AG04450 (cell line): ENCODE data around the gene UNC5C. TPM values are rescaled to one million over a fixed set of nuclear protein-coding genes. Genes with fewer than 3 reads are reported as not detected.

Source experiments
- CTCF ChIA-PET: fragments of 300-600, 350-600 bp; formaldehyde crosslinking; extraction: SDS; loops from one replicate; lab custom pipeline; 2022; ENCODE audit warnings: antibody characterized with exemption, inconsistent platforms; lab: Charles Lee
- POLR2A ChIA-PET: fragments of 350-600 bp; formaldehyde crosslinking; extraction: SDS; loops from one replicate; lab custom pipeline; 2021; ENCODE audit warnings: antibody characterized with exemption, inconsistent platforms; lab: Yijun Ruan, JAX
- DNase-seq: peaks from one replicate; pipeline ENCODE4 v3.0.0-alpha.2; 2011; ENCODE audit warnings: low read depth, low spot score
- H3K27ac ChIP-seq: one replicate; pipeline ENCODE4 v1.5.1; 2012; ENCODE audit warnings: low read depth, low read length, control low read depth
- H3K27me3 ChIP-seq: one replicate; pipeline ENCODE4 v1.6.0; 2012; ENCODE audit warnings: low read length; ENCODE audit not compliant: control insufficient read depth, insufficient read depth
- H3K4me3 ChIP-seq: 2 replicates; pipeline ENCODE4 v1.5.1; 2011; ENCODE audit warnings: mild to moderate bottlenecking, low read depth, low read length, control low read depth
- H3K9me3 ChIP-seq: 2 replicates; pipeline ENCODE4 v1.5.1; 2012; ENCODE audit warnings: low read length; ENCODE audit not compliant: control insufficient read depth, insufficient read depth
- CTCF ChIP-seq: IDR thresholded peaks from 2 replicates; pipeline ENCODE4 v1.5.1; 2011; ENCODE audit warnings: low read depth, low read length, control low read depth, inconsistent platforms
- polyA plus RNA-seq: library from polyadenylated mRNA; depleted of rRNA; stranded (reverse); fragments of >200 nt; gene quantifications from 2 replicates; pipeline ENCODE4 v1.2.3, GENCODE V29; 2011

The UNC5C gene
- polyA plus RNA-seq, 1 experiment: 0.07 TPM

- ChIA-PET POLR2A (no interaction called here), CTCF (no interaction called here)
- H3K4me3 ChIP-seq: no peak overlapping the region
- H3K27me3 ChIP-seq: no peaks in the 10 kb centered on the region
- no peak for DNase-seq
- no peaks in the 10 kb centered on the region for H3K9me3 ChIP-seq
- no peak overlapping the region for H3K27ac ChIP-seq
- TF ChIP-seq CTCF: no peak
These were observed 13.6 kb downstream of the UNC5C start for GRCh38 chr4:95535180-95535579.

GRCh38 chr4:95534032-95534431 is 14.7 kb downstream of the UNC5C start:
- no peaks in the 10 kb centered on the region for H3K27me3 ChIP-seq
- H3K27ac ChIP-seq: no peak overlapping the region
- no peak overlapping the region for H3K4me3 ChIP-seq
- no peak for DNase-seq
- POLR2A ChIA-PET: no interaction called here
- TF ChIP-seq CTCF: no peak
- no peaks in the 10 kb centered on the region for H3K9me3 ChIP-seq
- CTCF ChIA-PET: no interaction called here

- Histone ChIP-seq H3K4me3 (no peak overlapping the region), H3K9me3 (no peaks in the 10 kb centered on the region), H3K27me3 (no peaks in the 10 kb centered on the region), H3K27ac (no peak overlapping the region)
- CTCF ChIA-PET: no interaction called here
- no peak for TF ChIP-seq CTCF
- POLR2A ChIA-PET: no interaction called here
- DNase-seq: no peak
These were observed 15.5 kb downstream of the UNC5C start for GRCh38 chr4:95533254-95533653.

GRCh38 chr4:95532305-95532704 is 16.5 kb downstream of the UNC5C start:
- no peak for DNase-seq
- CTCF ChIA-PET: interaction anchor here (2.2 kb wide), 1 partner anchor 23 kb away, joined by 5 read pairs; no protein-coding TSS in a partner anchor
- H3K27ac ChIP-seq: no peak overlapping the region
- no peak for TF ChIP-seq CTCF
- H3K27me3 ChIP-seq: no peaks in the 10 kb centered on the region
- no peaks in the 10 kb centered on the region for H3K9me3 ChIP-seq
- POLR2A ChIA-PET: no interaction called here
- H3K4me3 ChIP-seq: no peak overlapping the region

- H3K4me3 ChIP-seq: no peak overlapping the region
- no peak overlapping the region for H3K27ac ChIP-seq
- ChIA-PET POLR2A (no interaction called here), CTCF (interaction anchor here (2.2 kb wide), 1 partner anchor 22 kb away, joined by 5 read pairs; no protein-coding TSS in a partner anchor)
- TF ChIP-seq CTCF: no peak
- no peaks in the 10 kb centered on the region for H3K9me3 ChIP-seq
- H3K27me3 ChIP-seq: no peaks in the 10 kb centered on the region
- DNase-seq: no peak
These were observed 17.6 kb downstream of the UNC5C start for GRCh38 chr4:95531141-95531540.
